PC-9 (cell line): ENCODE results near the gene SBNO2. TPM values are rescaled to one million over a fixed set of nuclear protein-coding genes. Genes with fewer than 3 reads are reported as not detected.
A peak's percentile ranks its signal among the peaks of the same experiment; 100 is the strongest.

Experiments
- BruUV-seq: library from RNA; stranded (reverse); fragments of 400-500 nt; replicated peaks from 2 replicates; lab custom pipeline; 2021; lab: Mats Ljungman, UMichigan
- CTCF ChIA-PET: fragments of 300-600 bp; sonication (Branson Sonifier 250); formaldehyde crosslinking; loops from one replicate; lab custom pipeline; 2022; ENCODE audit warnings: antibody characterized with exemption; lab: Charles Lee
- POLR2A ChIA-PET: fragments of 300-600 bp; sonication (Branson Sonifier 250); formaldehyde crosslinking; loops from one replicate; lab custom pipeline; 2022; ENCODE audit warnings: antibody characterized with exemption; ENCODE audit not compliant: unreplicated experiment; lab: Charles Lee
- DNase-seq, 2 experiments: peaks; one replicate each; pipeline versions ENCODE4 v3.0.0 to v3.0.0-alpha.2; 2015 to 2022; ENCODE audit warnings: mixed read lengths in 1 of 2
- H2AFZ ChIP-seq: fragments of 200-600 bp; sonication (generic); 2 replicates; pipeline ENCODE4 v1.8.1; 2017; ENCODE audit warnings: antibody characterized with exemption
- H3F3A ChIP-seq: fragments of 200-600 bp; sonication (generic); 2 replicates; pipeline ENCODE4 v1.8.1; 2017; ENCODE audit warnings: antibody characterized with exemption, mild to moderate bottlenecking, low read depth; ENCODE audit not compliant: insufficient read depth
- H3K27ac ChIP-seq: fragments of 200-600 bp; sonication (generic); 2 replicates; pipeline ENCODE4 v1.6.1; 2016; ENCODE audit warnings: mixed run types
- H3K27me3 ChIP-seq: fragments of 200-600 bp; sonication (generic); 2 replicates; pipeline ENCODE4 v1.6.1; 2016; ENCODE audit warnings: low read depth, mixed run types; ENCODE audit not compliant: insufficient read depth
- H3K36me3 ChIP-seq: fragments of 200-600 bp; sonication (generic); 2 replicates; pipeline ENCODE4 v1.6.1; 2016; ENCODE audit warnings: low read depth, mixed run types
- H3K4me1 ChIP-seq: fragments of 200-600 bp; sonication (generic); replicated peaks from 2 replicates; pipeline ENCODE4 v1.6.1; 2016; ENCODE audit warnings: mixed run types; ENCODE audit not compliant: insufficient read depth
- H3K4me2 ChIP-seq: fragments of 200-600 bp; sonication (generic); 2 replicates; pipeline ENCODE4 v1.6.1; 2017; ENCODE audit warnings: mixed run types
- H3K4me3 ChIP-seq: fragments of 200-600 bp; sonication (generic); 2 replicates; pipeline ENCODE4 v1.6.1; 2016; ENCODE audit warnings: mixed run types
- H3K79me2 ChIP-seq: fragments of 200-600 bp; sonication (generic); 2 replicates; pipeline ENCODE4 v1.6.1; 2017; ENCODE audit warnings: low read depth, mixed run types
- H3K9me2 ChIP-seq: fragments of 200-600 bp; sonication (generic); 2 replicates; pipeline ENCODE4 v1.8.1; 2017; ENCODE audit warnings: mild to moderate bottlenecking; ENCODE audit not compliant: insufficient read depth
- H3K9me3 ChIP-seq: fragments of 200-600 bp; sonication (generic); 2 replicates; pipeline ENCODE4 v1.8.1; 2016; ENCODE audit warnings: low read depth; ENCODE audit not compliant: insufficient read depth
- H4K20me1 ChIP-seq: fragments of 200-600 bp; sonication (generic); 2 replicates; pipeline ENCODE4 v1.8.1; 2017; ENCODE audit not compliant: insufficient read depth
- CTCF ChIP-seq: fragments of 200-600 bp; sonication (generic); conservative IDR thresholded peaks from 2 replicates; pipeline ENCODE4 v1.6.1; 2017; ENCODE audit warnings: mixed run types, antibody characterized with exemption, mild to moderate bottlenecking, moderate library complexity
- EZH2 ChIP-seq: fragments of 200-600 bp; sonication (generic); IDR thresholded peaks from 2 replicates; pipeline ENCODE4 v1.8.0; 2017; ENCODE audit warnings: antibody characterized with exemption, low read depth
- intact Hi-C: fragments of 100-400 bp; cut with micrococcal nuclease; formaldehyde crosslinking; loops from one replicate; pipeline ENCODE4 v1.10.0; 2022; ENCODE audit not compliant: unreplicated experiment
- total RNA-seq: library from RNA; stranded (reverse); gene quantifications from 2 replicates; pipeline ENCODE4 v1.2.3, GENCODE V29; 2021

SBNO2 gene
- total RNA-seq, 1 experiment from 2014 or later, result 82.4 TPM

GRCh38 chr19:1109032-1109551, 65.0 kb downstream of the SBNO2 start:
- POLR2A ChIA-PET, result no interaction called here
- peaks cover 56% of the 10 kb centered on the region for H3F3A ChIP-seq
- no TSS peak for BruUV-seq

GRCh38 chr19:1108291-1109031, 65.6 kb downstream of the SBNO2 start:
- Histone ChIP-seq H3K36me3 (no peaks in the 10 kb centered on the region), H3K4me2 (no peak overlapping the region), H3K27ac (no peak overlapping the region), H3K4me1 (peaks cover 28% of the 10 kb centered on the region), H3F3A (peaks cover 50% of the 10 kb centered on the region), H2AFZ (no peak overlapping the region), H3K27me3 (no peaks in the 10 kb centered on the region), H3K4me3 (no peak overlapping the region), H3K9me2 (no peaks in the 10 kb centered on the region), H3K9me3 (no peaks in the 10 kb centered on the region), H4K20me1 (peaks cover 34% of the 10 kb centered on the region), H3K79me2 (peaks cover 15% of the 10 kb centered on the region)
- CTCF ChIA-PET, result no interaction called here
- intact Hi-C loops, result no loop called here
- POLR2A ChIA-PET, result no interaction called here
- TF ChIP-seq EZH2 (no peak), CTCF (no peak)
- BruUV-seq, result no TSS peak
- DNase-seq, result no peak

More at GRCh38 chr19:1109032-1109551, 65.0 kb downstream of the SBNO2 start:
- CTCF ChIA-PET, result no interaction called here
- Histone ChIP-seq H3K79me2 (peaks cover 15% of the 10 kb centered on the region), H3K4me1 (peaks cover 32% of the 10 kb centered on the region), H3K4me2 (no peak overlapping the region), H2AFZ (no peak overlapping the region), H3K9me3 (no peaks in the 10 kb centered on the region), H3K27me3 (no peaks in the 10 kb centered on the region), H3K36me3 (no peaks in the 10 kb centered on the region), H3K27ac (no peak overlapping the region), H3K9me2 (no peaks in the 10 kb centered on the region), H4K20me1 (peaks cover 38% of the 10 kb centered on the region), H3K4me3 (no peak overlapping the region)
- intact Hi-C loops, result no loop called here
- TF ChIP-seq EZH2, result no peak
- TF ChIP-seq CTCF, result no peak
- DNase-seq, result no peak

- Histone ChIP-seq H3K4me3 (no peak overlapping the region), H3K79me2 (peaks cover 19% of the 10 kb centered on the region), H3K27ac (peak overlapping the region; percentile 58), H4K20me1 (peaks cover 30% of the 10 kb centered on the region), H3K27me3 (no peaks in the 10 kb centered on the region), H3K4me2 (no peak overlapping the region), H3K9me3 (no peaks in the 10 kb centered on the region), H3K9me2 (no peaks in the 10 kb centered on the region), H3F3A (peaks cover 53% of the 10 kb centered on the region), H2AFZ (no peak overlapping the region), H3K36me3 (no peaks in the 10 kb centered on the region), H3K4me1 (peaks cover 34% of the 10 kb centered on the region)
- CTCF ChIA-PET, result no interaction called here
- DNase-seq, result peak in 1 of 2 experiments; percentile 45
- TF ChIP-seq EZH2, result no peak
- no peak for TF ChIP-seq CTCF
- POLR2A ChIA-PET, result no interaction called here
- intact Hi-C loops, result no loop called here
- BruUV-seq, result no TSS peak
Observed at GRCh38 chr19:1107661-1108261, 66.3 kb downstream of the SBNO2 start.
